ENCODE data around the gene SLX4IP. TPM values are rescaled to one million over a fixed set of nuclear protein-coding genes. Genes with fewer than 3 reads are reported as not detected.

Gene SLX4IP
- total RNA-seq, 1 experiment from 2014 or later = 9.7 TPM

DNA sequence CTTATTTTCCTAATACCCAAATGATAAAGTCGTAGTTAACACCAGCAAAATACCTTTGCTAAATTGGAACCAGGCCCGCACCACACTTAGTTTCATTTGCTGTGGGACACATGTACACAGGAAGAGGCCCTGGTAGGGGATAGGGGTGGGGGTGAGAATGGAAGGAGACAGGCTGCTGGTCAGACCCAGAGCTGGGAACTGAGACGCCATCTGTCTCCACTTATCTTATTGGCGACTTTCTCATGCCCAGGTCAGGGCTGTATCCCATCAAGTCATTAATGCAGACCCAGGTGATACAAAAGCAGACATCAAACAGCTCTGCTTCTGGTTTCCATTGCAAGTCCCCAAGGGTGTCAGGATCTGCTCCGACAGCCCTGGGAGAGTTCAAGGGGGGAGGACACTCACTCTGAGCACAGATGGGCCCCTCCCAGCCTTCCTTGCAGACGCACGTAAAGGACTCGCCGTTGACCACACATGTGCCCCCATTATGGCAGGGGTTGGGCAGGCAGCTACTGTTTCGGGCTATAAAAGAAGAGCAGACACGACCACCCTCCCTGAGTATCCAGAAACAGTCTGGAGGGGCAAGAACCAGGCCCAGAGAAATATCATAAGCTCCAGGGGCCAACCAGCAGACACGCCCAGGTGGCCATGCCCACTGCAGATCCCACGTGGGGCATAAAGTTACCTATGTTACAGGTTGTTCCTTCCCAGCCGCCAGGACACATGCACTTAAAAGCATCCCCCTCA lies 209.5 kb downstream of the SLX4IP start:
- H3K4me2 ChIP-seq (ENCODE audit: low read depth, low read length, poor library complexity, severe bottlenecking) = no peak overlapping the region
- no peak overlapping the region for H2AFZ ChIP-seq (ENCODE audit: low read length)
- H3K36me3 ChIP-seq (ENCODE audit: insufficient read depth, low read length) = 0 out of 2 replicates have a peak, but pooled peaks cover 6% of the 10 kb centered on the region
- no peaks in the 10 kb centered on the region for H3K9me3 ChIP-seq (ENCODE audit: low read length)
- no peaks in the 10 kb centered on the region for H3K79me2 ChIP-seq (ENCODE audit: low read length)
- no peak overlapping the region for H3K9ac ChIP-seq (ENCODE audit: low read length)
- H3K27ac ChIP-seq (ENCODE audit: low read length) = no peak overlapping the region
- no peak overlapping the region for H3K4me3 ChIP-seq (ENCODE audit: low read length)
- H3K4me1 ChIP-seq (ENCODE audit: low read length) = no peaks in the 10 kb centered on the region; the same call in 1 of the 2 replicates
- DNase-seq = no peak
- no peaks in the 10 kb centered on the region for H3K27me3 ChIP-seq (ENCODE audit: low read length)
- no peaks in the 10 kb centered on the region for H4K20me1 ChIP-seq (ENCODE audit: insufficient read depth, low read depth, low read length)
- H3K9me2 ChIP-seq (replicated peaks; ENCODE audit: insufficient read depth, low read length) = no peaks in the 10 kb centered on the region

DNA sequence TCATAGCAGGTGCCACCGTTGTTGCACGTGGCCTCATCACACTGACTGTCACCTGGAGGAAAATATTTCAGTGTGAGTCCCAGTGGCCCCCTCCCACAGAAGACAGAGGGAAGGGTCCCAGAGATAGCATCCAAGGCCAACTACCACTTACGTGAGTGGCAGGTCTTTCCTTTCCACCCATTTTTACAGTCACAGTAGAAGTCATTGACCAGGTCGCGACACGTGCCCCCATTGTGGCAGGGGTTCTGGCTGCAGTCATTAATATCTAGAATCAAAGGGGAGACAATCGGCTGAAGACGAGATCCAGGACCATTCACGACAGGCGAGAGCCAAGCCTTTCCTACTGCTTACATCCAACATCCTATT lies 210.1 kb downstream of the SLX4IP start:
- DNase-seq = no peak
- no peak overlapping the region for H2AFZ ChIP-seq (ENCODE audit: low read length)

DNA sequence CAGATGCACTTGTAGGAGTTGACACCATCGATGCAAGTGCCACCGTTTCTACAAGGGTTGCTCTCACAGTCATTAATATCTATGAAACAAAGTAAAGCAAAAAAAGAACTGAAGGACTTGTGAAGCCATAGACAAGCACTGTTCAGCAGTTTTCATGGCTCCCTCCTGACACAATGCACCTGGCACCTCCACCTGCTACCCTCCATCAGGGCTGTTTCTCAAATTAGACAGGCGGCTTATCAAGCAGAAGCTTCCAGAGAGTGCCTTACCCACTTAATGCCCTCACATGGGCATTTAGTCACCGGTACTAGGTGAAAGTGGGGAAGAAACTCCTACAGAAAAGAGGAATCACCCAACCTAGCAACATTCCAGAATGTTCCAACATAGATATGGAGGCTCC lies 210.9 kb downstream of the SLX4IP start:
- Histone ChIP-seq H3K4me3 (ENCODE audit: low read length) (no peak overlapping the region), H3K27me3 (ENCODE audit: low read length) (no peaks in the 10 kb centered on the region), H3K9ac (ENCODE audit: low read length) (no peak overlapping the region), H3K27ac (ENCODE audit: low read length) (no peak overlapping the region), H3K4me2 (ENCODE audit: low read depth, low read length, poor library complexity, severe bottlenecking) (no peak overlapping the region), H3K79me2 (ENCODE audit: low read length) (no peaks in the 10 kb centered on the region), H3K9me2 (replicated peaks; ENCODE audit: insufficient read depth, low read length) (no peaks in the 10 kb centered on the region), H3K9me3 (ENCODE audit: low read length) (no peaks in the 10 kb centered on the region), H4K20me1 (ENCODE audit: insufficient read depth, low read depth, low read length) (no peaks in the 10 kb centered on the region), H3K4me1 (ENCODE audit: low read length) (no peaks in the 10 kb centered on the region; the same call in 1 of the 2 replicates), H3K36me3 (ENCODE audit: insufficient read depth, low read length) (0 out of 2 replicates have a peak, but pooled peaks cover 6% of the 10 kb centered on the region), H2AFZ (ENCODE audit: low read length) (no peak overlapping the region)
- DNase-seq = no peak

More for the DNA sequence above, 210.1 kb downstream of the SLX4IP start:
- H3K79me2 ChIP-seq (ENCODE audit: low read length) = no peaks in the 10 kb centered on the region
- H3K4me1 ChIP-seq (ENCODE audit: low read length) = no peaks in the 10 kb centered on the region; the same call in 1 of the 2 replicates
- H3K36me3 ChIP-seq (ENCODE audit: insufficient read depth, low read length) = 0 out of 2 replicates have a peak, but pooled peaks cover 6% of the 10 kb centered on the region
- H3K9me2 ChIP-seq (replicated peaks; ENCODE audit: insufficient read depth, low read length) = no peaks in the 10 kb centered on the region
- no peak overlapping the region for H3K27ac ChIP-seq (ENCODE audit: low read length)
- no peaks in the 10 kb centered on the region for H3K27me3 ChIP-seq (ENCODE audit: low read length)
- H3K9me3 ChIP-seq (ENCODE audit: low read length) = no peaks in the 10 kb centered on the region
- H3K9ac ChIP-seq (ENCODE audit: low read length) = no peak overlapping the region
- H3K4me3 ChIP-seq (ENCODE audit: low read length) = no peak overlapping the region
- no peaks in the 10 kb centered on the region for H4K20me1 ChIP-seq (ENCODE audit: insufficient read depth, low read depth, low read length)
- no peak overlapping the region for H3K4me2 ChIP-seq (ENCODE audit: low read depth, low read length, poor library complexity, severe bottlenecking)

DNA sequence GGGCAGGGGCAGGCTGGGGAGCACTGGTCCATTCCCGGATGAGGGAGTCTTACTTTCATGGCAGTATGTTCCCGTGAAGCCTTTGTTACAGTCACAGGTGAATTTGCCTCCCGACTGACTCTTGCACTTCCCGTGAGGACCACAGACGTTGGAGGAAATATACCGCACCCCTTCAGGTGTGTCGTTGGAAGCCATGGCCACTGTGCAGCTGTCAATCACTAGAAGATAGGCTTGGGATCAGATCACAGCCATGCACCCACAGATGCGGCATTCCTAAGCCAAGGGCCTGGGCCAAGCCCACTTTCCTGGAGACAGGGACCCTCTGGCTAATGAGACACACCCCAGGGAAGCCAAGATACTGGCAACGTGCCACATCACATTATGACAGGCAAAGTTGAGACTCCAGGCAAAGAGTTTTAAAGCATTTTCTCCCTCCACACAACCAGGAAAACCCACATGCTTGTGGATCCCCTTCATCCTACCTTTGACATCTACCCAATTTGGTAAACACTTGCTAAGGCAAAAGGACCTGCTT lies 211.8 kb downstream of the SLX4IP start:
- no peak overlapping the region for H2AFZ ChIP-seq (ENCODE audit: low read length)
- H3K4me1 ChIP-seq (ENCODE audit: low read length) = no peaks in the 10 kb centered on the region; the same call in 1 of the 2 replicates
- DNase-seq = no peak
- H3K4me3 ChIP-seq (ENCODE audit: low read length) = no peak overlapping the region
- H3K27ac ChIP-seq (ENCODE audit: low read length) = no peak overlapping the region
- no peak overlapping the region for H3K4me2 ChIP-seq (ENCODE audit: low read depth, low read length, poor library complexity, severe bottlenecking)
- no peaks in the 10 kb centered on the region for H3K9me3 ChIP-seq (ENCODE audit: low read length)
- no peaks in the 10 kb centered on the region for H3K9me2 ChIP-seq (replicated peaks; ENCODE audit: insufficient read depth, low read length)
- H4K20me1 ChIP-seq (ENCODE audit: insufficient read depth, low read depth, low read length) = no peaks in the 10 kb centered on the region
- H3K27me3 ChIP-seq (ENCODE audit: low read length) = no peaks in the 10 kb centered on the region
- H3K79me2 ChIP-seq (ENCODE audit: low read length) = no peaks in the 10 kb centered on the region
- H3K36me3 ChIP-seq (ENCODE audit: insufficient read depth, low read length) = 0 out of 2 replicates have a peak, but pooled peaks cover 6% of the 10 kb centered on the region
- H3K9ac ChIP-seq (ENCODE audit: low read length) = no peak overlapping the region

DNA sequence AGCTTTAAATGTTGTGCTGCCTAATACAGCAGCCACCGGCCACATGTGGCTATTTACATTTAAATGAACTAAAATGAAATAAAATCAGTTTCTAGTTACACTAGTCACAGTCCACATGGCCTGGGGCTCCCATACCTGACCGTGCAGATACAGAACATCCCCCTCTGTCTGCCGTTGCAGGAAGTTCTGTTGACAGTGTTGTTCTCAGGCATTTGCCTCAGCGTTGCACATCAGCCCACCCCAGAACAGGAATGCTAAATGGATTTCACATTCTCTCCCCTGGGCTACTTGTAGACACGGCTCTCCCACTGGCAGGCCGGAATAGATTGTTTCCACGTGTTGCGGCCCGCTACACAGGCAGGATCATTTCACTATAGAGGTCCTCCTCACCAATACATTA lies 212.4 kb downstream of the SLX4IP start:
- H3K27me3 ChIP-seq (ENCODE audit: low read length) = no peaks in the 10 kb centered on the region
- H3K9ac ChIP-seq (ENCODE audit: low read length) = no peak overlapping the region
- H3K4me3 ChIP-seq (ENCODE audit: low read length) = no peak overlapping the region
- DNase-seq = peak; percentile 58
- no peaks in the 10 kb centered on the region; the same call in 1 of the 2 replicates for H3K4me1 ChIP-seq (ENCODE audit: low read length)
- no peak overlapping the region for H2AFZ ChIP-seq (ENCODE audit: low read length)
- H3K9me2 ChIP-seq (replicated peaks; ENCODE audit: insufficient read depth, low read length) = no peaks in the 10 kb centered on the region
- no peaks in the 10 kb centered on the region for H4K20me1 ChIP-seq (ENCODE audit: insufficient read depth, low read depth, low read length)
- H3K36me3 ChIP-seq (ENCODE audit: insufficient read depth, low read length) = 0 out of 2 replicates have a peak, but pooled peaks cover 6% of the 10 kb centered on the region
- no peaks in the 10 kb centered on the region for H3K9me3 ChIP-seq (ENCODE audit: low read length)
- no peaks in the 10 kb centered on the region for H3K79me2 ChIP-seq (ENCODE audit: low read length)
- no peak overlapping the region for H3K4me2 ChIP-seq (ENCODE audit: low read depth, low read length, poor library complexity, severe bottlenecking)
- no peak overlapping the region for H3K27ac ChIP-seq (ENCODE audit: low read length)

DNA sequence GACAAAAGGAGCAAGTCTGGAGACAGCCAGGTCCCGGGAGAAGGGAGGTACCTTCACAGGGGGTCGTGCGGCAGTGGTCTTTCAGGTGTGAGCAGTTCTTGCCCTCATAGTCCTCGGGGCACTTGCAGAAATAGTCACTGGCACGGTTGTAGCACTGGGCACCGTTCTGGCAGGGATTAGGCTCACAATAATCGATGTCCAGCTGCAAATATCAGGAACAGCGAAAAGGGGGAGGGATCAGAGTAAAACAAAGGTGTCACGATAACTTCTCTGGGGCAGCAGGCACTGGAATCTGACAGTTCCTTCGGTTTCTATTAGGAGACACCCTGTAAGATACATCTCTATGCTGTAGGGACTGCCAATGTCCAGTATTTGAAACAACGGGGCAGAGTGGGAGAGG lies 212.8 kb downstream of the SLX4IP start:
- H3K9ac ChIP-seq (ENCODE audit: low read length) = no peak overlapping the region
- no peaks in the 10 kb centered on the region for H3K9me3 ChIP-seq (ENCODE audit: low read length)

DNA sequence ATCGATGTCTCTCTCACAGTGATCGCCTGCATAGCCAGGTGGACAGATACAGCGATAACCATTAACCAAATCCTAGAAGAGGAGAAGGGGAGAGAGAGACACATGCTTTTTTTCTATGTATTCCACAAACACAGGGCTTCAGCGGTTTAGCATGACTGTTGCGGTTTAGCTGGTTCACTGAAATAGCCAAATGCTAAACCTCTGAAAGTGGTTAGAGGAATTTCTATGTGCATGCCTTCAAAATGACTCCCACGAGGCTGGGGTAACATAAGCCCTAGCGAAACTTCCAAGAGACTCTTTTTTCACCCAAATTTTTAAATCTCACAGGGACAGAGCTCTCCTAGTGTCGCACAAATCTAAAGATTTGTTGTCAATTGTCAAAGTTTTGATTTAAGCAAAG lies 213.5 kb downstream of the SLX4IP start:
- Histone ChIP-seq H3K4me2 (ENCODE audit: low read depth, low read length, poor library complexity, severe bottlenecking) (no peak overlapping the region), H3K27ac (ENCODE audit: low read length) (no peak overlapping the region), H3K27me3 (ENCODE audit: low read length) (no peaks in the 10 kb centered on the region), H3K4me1 (ENCODE audit: low read length) (no peaks in the 10 kb centered on the region; the same call in 1 of the 2 replicates), H2AFZ (ENCODE audit: low read length) (no peak overlapping the region), H3K9ac (ENCODE audit: low read length) (no peak overlapping the region), H3K36me3 (ENCODE audit: insufficient read depth, low read length) (0 out of 2 replicates have a peak, but pooled peaks cover 6% of the 10 kb centered on the region), H3K9me2 (replicated peaks; ENCODE audit: insufficient read depth, low read length) (no peaks in the 10 kb centered on the region), H4K20me1 (ENCODE audit: insufficient read depth, low read depth, low read length) (no peaks in the 10 kb centered on the region), H3K9me3 (ENCODE audit: low read length) (no peaks in the 10 kb centered on the region), H3K4me3 (ENCODE audit: low read length) (no peak overlapping the region), H3K79me2 (ENCODE audit: low read length) (no peaks in the 10 kb centered on the region)
- DNase-seq = no peak

More for the DNA sequence above, 212.8 kb downstream of the SLX4IP start:
- Histone ChIP-seq H3K9me2 (replicated peaks; ENCODE audit: insufficient read depth, low read length) (no peaks in the 10 kb centered on the region), H4K20me1 (ENCODE audit: insufficient read depth, low read depth, low read length) (no peaks in the 10 kb centered on the region), H3K36me3 (ENCODE audit: insufficient read depth, low read length) (0 out of 2 replicates have a peak, but pooled peaks cover 6% of the 10 kb centered on the region), H3K4me3 (ENCODE audit: low read length) (no peak overlapping the region), H3K4me1 (ENCODE audit: low read length) (no peaks in the 10 kb centered on the region; the same call in 1 of the 2 replicates), H3K27me3 (ENCODE audit: low read length) (no peaks in the 10 kb centered on the region), H3K4me2 (ENCODE audit: low read depth, low read length, poor library complexity, severe bottlenecking) (no peak overlapping the region), H2AFZ (ENCODE audit: low read length) (no peak overlapping the region), H3K79me2 (ENCODE audit: low read length) (no peaks in the 10 kb centered on the region), H3K27ac (ENCODE audit: low read length) (no peak overlapping the region)
- no peak for DNase-seq

DNA sequence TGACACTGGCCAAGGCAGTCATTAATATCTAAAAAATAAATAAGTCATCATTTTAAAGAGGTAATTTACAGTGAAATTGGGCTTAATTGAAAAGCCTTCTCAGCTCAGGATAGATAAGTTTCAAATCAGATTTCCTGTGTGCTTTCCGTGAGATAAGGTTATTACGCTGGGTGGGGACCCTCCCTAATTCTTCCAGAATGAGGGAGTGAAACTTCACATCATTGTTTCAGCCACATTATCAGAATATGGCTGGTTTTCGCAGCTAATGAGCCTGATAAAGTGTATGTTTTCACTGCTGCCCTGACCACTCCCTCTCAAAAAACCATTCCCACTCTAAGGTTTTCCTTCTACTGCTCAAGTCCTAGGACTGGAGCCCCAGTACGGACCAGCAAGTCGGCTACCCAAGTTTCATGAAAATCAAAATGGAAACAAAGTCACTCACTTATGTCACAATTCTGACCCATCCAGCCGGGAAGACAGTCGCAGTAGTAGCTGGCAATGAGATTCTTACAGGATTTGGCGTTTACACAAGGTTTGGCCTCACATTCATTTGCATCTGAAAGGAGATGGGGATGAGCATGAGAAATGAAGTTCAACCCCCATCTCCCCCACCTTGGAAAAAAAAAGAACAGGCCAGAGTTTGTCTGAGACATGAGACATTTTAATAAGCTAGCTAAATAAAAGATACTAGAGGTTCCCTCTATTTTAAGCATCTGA lies 214.1 kb downstream of the SLX4IP start:
- H3K27ac ChIP-seq (ENCODE audit: low read length) = no peak overlapping the region
- 0 out of 2 replicates have a peak, but pooled peaks cover 6% of the 10 kb centered on the region for H3K36me3 ChIP-seq (ENCODE audit: insufficient read depth, low read length)
- H3K4me1 ChIP-seq (ENCODE audit: low read length) = peaks cover under 1% of the 10 kb centered on the region
- H3K4me3 ChIP-seq (ENCODE audit: low read length) = no peak overlapping the region
- DNase-seq = no peak
- no peaks in the 10 kb centered on the region for H3K27me3 ChIP-seq (ENCODE audit: low read length)
- H3K9me2 ChIP-seq (replicated peaks; ENCODE audit: insufficient read depth, low read length) = no peaks in the 10 kb centered on the region
- H3K9me3 ChIP-seq (ENCODE audit: low read length) = no peaks in the 10 kb centered on the region
- H3K79me2 ChIP-seq (ENCODE audit: low read length) = no peaks in the 10 kb centered on the region
- no peak overlapping the region for H3K4me2 ChIP-seq (ENCODE audit: low read depth, low read length, poor library complexity, severe bottlenecking)
- H3K9ac ChIP-seq (ENCODE audit: low read length) = no peak overlapping the region
- H4K20me1 ChIP-seq (ENCODE audit: insufficient read depth, low read depth, low read length) = no peaks in the 10 kb centered on the region
- no peak overlapping the region for H2AFZ ChIP-seq (ENCODE audit: low read length)

Data from Karpas-422 (cell line).